ENCODE measurements around the gene TKTL1. TPM values are rescaled to one million over a fixed set of nuclear protein-coding genes. Genes with fewer than 3 reads are reported as not detected.

The TKTL1 gene
- total RNA-seq, 4 donors from 2014 or later: 0.07 to 0.98 TPM; not detected in 2

GRCh38 chrX:154325541-154325940 is 29.9 kb downstream of the TKTL1 start:
- intact Hi-C loops (cut with DNase I; ENCODE audit: low total_unique reads): no loop called here
- Histone ChIP-seq H3K27ac (no peak overlapping the region), H3K9me3 (no peaks in the 10 kb centered on the region), H3K4me1 (no peaks in the 10 kb centered on the region), H3K36me3 (no peaks in the 10 kb centered on the region), H3K27me3 (no peaks in the 10 kb centered on the region), H3K4me3 (no peak overlapping the region)
- no peak for TF ChIP-seq CTCF (IDR thresholded peaks at IDR 0.05)
- no peak for DNase-seq

GRCh38 chrX:154327038-154327820 is 31.6 kb downstream of the TKTL1 start:
- Histone ChIP-seq H3K4me1 (no peaks in the 10 kb centered on the region), H3K27ac (no peak overlapping the region), H3K9me3 (no peaks in the 10 kb centered on the region), H3K36me3 (no peaks in the 10 kb centered on the region), H3K4me3 (no peak overlapping the region), H3K27me3 (no peaks in the 10 kb centered on the region)
- TF ChIP-seq POLR2A (IDR thresholded peaks at IDR 0.05) (no peak), CTCF (IDR thresholded peaks at IDR 0.05) (no peak)
- intact Hi-C loops (cut with DNase I; ENCODE audit: low total_unique reads): no loop called here
- no peak for DNase-seq

- Histone ChIP-seq H3K27ac (no peak overlapping the region), H3K36me3 (no peaks in the 10 kb centered on the region), H3K9me3 (no peaks in the 10 kb centered on the region), H3K27me3 (no peaks in the 10 kb centered on the region), H3K4me1 (no peaks in the 10 kb centered on the region), H3K4me3 (no peak overlapping the region)
- intact Hi-C loops (cut with DNase I; ENCODE audit: low total_unique reads): no loop called here
- TF ChIP-seq POLR2A (IDR thresholded peaks at IDR 0.05) (no peak), CTCF (IDR thresholded peaks at IDR 0.05) (no peak)
- DNase-seq: no peak
Observed at GRCh38 chrX:154328646-154329045, 33.1 kb downstream of the TKTL1 start.

- no peaks in the 10 kb centered on the region for H3K27me3 ChIP-seq
- TF ChIP-seq POLR2A (IDR thresholded peaks at IDR 0.05) (no peak), CTCF (IDR thresholded peaks at IDR 0.05) (no peak)
- no peak for DNase-seq
- H3K4me1 ChIP-seq: no peaks in the 10 kb centered on the region
- no peak overlapping the region for H3K4me3 ChIP-seq
- H3K27ac ChIP-seq: no peak overlapping the region
- intact Hi-C loops (cut with DNase I; ENCODE audit: low total_unique reads): no loop called here
- H3K9me3 ChIP-seq: no peaks in the 10 kb centered on the region
- no peaks in the 10 kb centered on the region for H3K36me3 ChIP-seq
Observed at GRCh38 chrX:154329294-154329693, 33.7 kb downstream of the TKTL1 start.

GRCh38 chrX:154332561-154332960 is 37.0 kb downstream of the TKTL1 start:
- Histone ChIP-seq H3K27ac (no peak overlapping the region), H3K9me3 (no peaks in the 10 kb centered on the region), H3K4me1 (no peaks in the 10 kb centered on the region), H3K27me3 (no peaks in the 10 kb centered on the region), H3K36me3 (no peaks in the 10 kb centered on the region), H3K4me3 (no peak overlapping the region)
- intact Hi-C loops (cut with DNase I; ENCODE audit: low total_unique reads): no loop called here
- no peak for DNase-seq
- TF ChIP-seq CTCF (IDR thresholded peaks at IDR 0.05): no peak
- TF ChIP-seq POLR2A (IDR thresholded peaks at IDR 0.05): no peak

All from uterus (tissue), 4 donors.